K562 (cell line): Measurements from ENCODE around the gene ME3. TPM values are rescaled to one million over a fixed set of nuclear protein-coding genes. Genes with fewer than 3 reads are reported as not detected.

Experiments used
- ATAC-seq: fragments of 200-7000 bp; cut with Tn5 transposase; 3 replicates; pipeline ENCODE4 v1.9.1; 2020; ENCODE audit warnings: moderate library complexity
- BruUV-seq: library from RNA; stranded (reverse); fragments of 400-500 nt; replicated peaks from 2 replicates; lab custom pipeline; 2021; lab: Mats Ljungman, UMichigan
- CTCF ChIA-PET: fragments of 300-600 bp; formaldehyde crosslinking; extraction: SDS; loops from one replicate; lab custom pipeline; 2021; ENCODE audit warnings: low intra/inter-chr PET ratio; lab: Yijun Ruan, JAX
- POLR2A ChIA-PET: fragments of 300-600, 350-650 bp; sonication (Branson Sonifier 250); formaldehyde crosslinking; extraction: SDS; loops from one replicate; lab custom pipeline; 2021; ENCODE audit warnings: antibody characterized with exemption, inconsistent platforms; lab: Yijun Ruan, JAX
- DNase-seq, 4 experiments: peaks; one replicate each; pipeline versions ENCODE4 v3.0.0 to v3.0.0-alpha.2; 2011 to 2018; ENCODE audit warnings: low spot score in 3 of 4, mixed read lengths in 3 of 4; ENCODE audit errors: extremely low read depth in 1 of 4
- FAIRE-seq: peaks from 2 replicates; lab custom pipeline; 2011; peaks lifted over from hg19 to GRCh38; lab: Jason Lieb, UNC
- H2AFZ ChIP-seq: 2 replicates; pipeline ENCODE4 v1.6.0; 2011; ENCODE audit warnings: low read depth, low read length, control low read depth, inconsistent platforms
- H3K27ac ChIP-seq: fragments of 200-600 bp; 3 replicates; pipeline ENCODE4 v1.8.0; 2011; ENCODE audit warnings: low read depth, mild to moderate bottlenecking, control low read depth, inconsistent platforms, low read length, moderate library complexity, mixed read lengths; ENCODE audit errors: extremely low read depth
- H3K27me3 ChIP-seq, 2 experiments: fragments of 300-600 bp in 1 of 2; 2 replicates in 1 of 2; 3 replicates in 1 of 2; pipeline versions ENCODE4 v1.6.0 to v1.8.0; 2011; ENCODE audit warnings: inconsistent platforms in 2 of 2, low read length in 2 of 2, mild to moderate bottlenecking in 1 of 2, mixed read lengths in 1 of 2, moderate library complexity in 1 of 2; ENCODE audit not compliant: control insufficient read depth in 2 of 2, insufficient read depth in 2 of 2
- H3K36me3 ChIP-seq: fragments of 300-600 bp; 3 replicates; pipeline ENCODE4 v1.8.0; 2011; ENCODE audit warnings: mild to moderate bottlenecking, low read length, inconsistent platforms; ENCODE audit not compliant: control insufficient read depth, insufficient read depth
- H3K4me1 ChIP-seq, 2 experiments: fragments of 200-600 bp in 1 of 2; replicated peaks in 1 of 2; 2 replicates in 1 of 2; 3 replicates in 1 of 2; pipeline versions ENCODE4 v1.5.1 to v1.8.0; 2011; ENCODE audit warnings: inconsistent platforms in 2 of 2, low read length in 2 of 2, mild to moderate bottlenecking in 1 of 2, mixed read lengths in 1 of 2, moderate library complexity in 1 of 2; ENCODE audit not compliant: control insufficient read depth in 2 of 2, insufficient read depth in 2 of 2
- H3K4me2 ChIP-seq: 2 replicates; pipeline ENCODE4 v1.6.1; 2011; ENCODE audit warnings: low read length, control low read depth, inconsistent platforms, mixed read lengths; ENCODE audit not compliant: insufficient read depth
- H3K4me3 ChIP-seq: fragments of 200-600 bp; sonication (generic), shearing (Covaris generic); 2 replicates; pipeline ENCODE4 v1.5.1; 2016; ENCODE audit warnings: control low read depth, inconsistent platforms
- H3K79me2 ChIP-seq: fragments of 200-600 bp; 3 replicates; pipeline ENCODE4 v1.8.0; 2011; ENCODE audit warnings: low read length, inconsistent platforms; ENCODE audit not compliant: control insufficient read depth, insufficient read depth
- H3K9ac ChIP-seq, 2 experiments: 2 replicates each; pipeline versions ENCODE4 v1.6.0 to v1.6.1; 2011; ENCODE audit warnings: low read depth in 2 of 2, low read length in 2 of 2, control low read depth in 1 of 2, inconsistent platforms in 1 of 2, mild to moderate bottlenecking in 1 of 2, mixed read lengths in 1 of 2; ENCODE audit not compliant: insufficient read depth in 1 of 2
- H3K9me1 ChIP-seq: one replicate; pipeline ENCODE4 v1.6.0; 2011; ENCODE audit warnings: inconsistent platforms, mild to moderate bottlenecking, low read length, moderate library complexity; ENCODE audit not compliant: control insufficient read depth, insufficient read depth
- H3K9me3 ChIP-seq: replicated peaks from 2 replicates; pipeline ENCODE4 v1.5.1; 2011; ENCODE audit warnings: low read depth, low read length, inconsistent platforms; ENCODE audit not compliant: control insufficient read depth, insufficient read depth
- H4K20me1 ChIP-seq: replicated peaks from 2 replicates; pipeline ENCODE4 v1.6.1; 2011; ENCODE audit warnings: low read length, inconsistent platforms, mixed read lengths; ENCODE audit not compliant: control insufficient read depth, insufficient read depth
- BCLAF1 ChIP-seq, 2 experiments: fragments of 450-650 bp in 1 of 2; IDR thresholded peaks; 2 replicates each; pipeline ENCODE4 v1.6.1; 2011 to 2017; ENCODE audit warnings: low read depth in 2 of 2, antibody characterized with exemption in 1 of 2, borderline replicate concordance in 1 of 2, low read length in 1 of 2, mild to moderate bottlenecking in 1 of 2, mixed read lengths in 1 of 2; ENCODE audit not compliant: control insufficient read depth in 1 of 2
- CBX1 ChIP-seq: sonication (generic); IDR thresholded peaks from 2 replicates; pipeline ENCODE4 v1.6.1; 2016; ENCODE audit warnings: antibody characterized with exemption, low read depth, mild to moderate bottlenecking
- CTBP1 ChIP-seq: fragments of 450-650 bp; IDR thresholded peaks from 2 replicates; pipeline ENCODE4 v1.6.1; 2016; ENCODE audit warnings: borderline replicate concordance
- NFATC3 ChIP-seq: fragments of 450-650 bp; IDR thresholded peaks from 2 replicates; pipeline ENCODE4 v1.6.1; 2017; ENCODE audit warnings: mild to moderate bottlenecking
- PTRF ChIP-seq: fragments of 450-650 bp; IDR thresholded peaks from 2 replicates; pipeline ENCODE4 v1.6.1; 2016; ENCODE audit warnings: mild to moderate bottlenecking, missing genetic modification characterization, missing compliant biosample characterization
- SRSF9 ChIP-seq: fragments of 200-400 bp; formaldehyde crosslinking; IDR thresholded peaks from 2 replicates; pipeline ENCODE4 v1.6.1; 2017; ENCODE audit warnings: low read depth, low read length, borderline replicate concordance
- ZNF212 ChIP-seq: fragments of 450-650 bp; formaldehyde crosslinking; IDR thresholded peaks from 2 replicates; pipeline ENCODE4 v1.4.0; 2020; ENCODE audit warnings: mild to moderate bottlenecking
- ZNF354B ChIP-seq: fragments of 250-450 bp; sonication (Bioruptor Pico); IDR thresholded peaks from 2 replicates; pipeline ENCODE4 v1.4.0; 2020
- ZNF644 ChIP-seq: fragments of 200-800 bp; sonication (Bioruptor generic); IDR thresholded peaks from 2 replicates; pipeline ENCODE4 v1.6.1; 2016; ENCODE audit warnings: low read depth, missing genetic modification characterization, missing compliant biosample characterization
- ZNF699 ChIP-seq: fragments of 250-450 bp; sonication (Bioruptor Pico); IDR thresholded peaks from 2 replicates; pipeline ENCODE4 v1.8.0; 2021; ENCODE audit warnings: mild to moderate bottlenecking, moderate library complexity; ENCODE audit not compliant: insufficient replicate concordance
- WGBS: fragments of 100-300 bp; shearing (Covaris generic); methylation state at CpG from one replicate; pipeline ENCODE4 v1.1.6; 2016; ENCODE audit warnings: low coverage, mixed read lengths; ENCODE audit not compliant: insufficient coverage; ENCODE audit errors: missing lambda C conversion rate; 5-methylcytosine and 5-hydroxymethylcytosine counted together
- in situ Hi-C: fragments of 300-500 bp; cut with MboI; formaldehyde crosslinking; loops from 4 replicates; pipeline ENCODE4 v1.15.0; 2018; ENCODE audit warnings: inconsistent platforms, mixed read lengths
- intact Hi-C: fragments of 100-400 bp; cut with micrococcal nuclease; formaldehyde crosslinking; loops from 2 replicates; pipeline ENCODE4 v1.14.2; 2022
- polyA plus RNA-seq, 8 experiments: library from polyadenylated mRNA; depleted of rRNA in 4 of 8; stranded (reverse) in 5 of 8; unstranded in 3 of 8; fragments of >200 nt; fragmentation: Nextera tagmentation in 2 of 8; fragmentation: Illumina TruSeq in 1 of 8; extraction: Ambion mirVana in 2 of 8; extraction: Trizol in 1 of 8; gene quantifications; 2 replicates each; pipeline versions ENCODE4 v1.2.1 to v1.2.3, GENCODE V29; 2011 to 2014; ENCODE audit warnings: inconsistent platforms in 1 of 8, missing spikeins in 1 of 8
- total RNA-seq, 7 experiments: library from RNA; depleted of rRNA in 6 of 7; stranded (reverse); fragments of >200 nt in 6 of 7; fragmentation: Illumina TruSeq in 2 of 7; extraction: Trizol in 2 of 7; gene quantifications; 2 replicates each; pipeline versions ENCODE4 v1.2.1 to v1.2.3, GENCODE V29; 2011 to 2021; ENCODE audit warnings: low replicate concordance in 1 of 7

Gene ME3
- total and polyA plus RNA-seq, 9 of the 15 experiments (the other 6 are each of a cell fraction or from before 2014, with no cell fraction given), result not detected

- ChIA-PET CTCF (interaction anchor here (0.5 kb wide), 1 partner anchor 97 kb away, joined by 4 read pairs; no protein-coding TSS in a partner anchor), POLR2A (interaction anchor here (0.6 kb wide), 1 partner anchor 747 kb away, joined by 3 read pairs; no protein-coding TSS in a partner anchor)
- Histone ChIP-seq H3K9me1 (no peaks in the 10 kb centered on the region), H3K36me3 (no peaks in the 10 kb centered on the region), H3K4me2 (no peak overlapping the region), H2AFZ (no peak overlapping the region), H4K20me1 (no peaks in the 10 kb centered on the region; the same call in 1 of the 2 replicates), H3K9ac (no peak overlapping the region), H3K27ac (no peak overlapping the region), H3K4me1 (peaks cover 0 to 10% of the 10 kb centered on the region in 2 experiments; a peak in 1 of 5 replicates), H3K9me3 (no peaks in the 10 kb centered on the region), H3K79me2 (no peaks in the 10 kb centered on the region), H3K4me3 (no peak overlapping the region), H3K27me3 (peaks cover 22 to 39% of the 10 kb centered on the region in 2 experiments)
- DNase-seq (no peak), FAIRE-seq (no peak), ATAC-seq (no peak)
- no peak for TF ChIP-seq ZNF699 (CRISPR knock-in tag)
- no peak for TF ChIP-seq BCLAF1 (IDR thresholded peaks at IDR 0.05; ENCODE audit: borderline replicate concordance in 1 of 2, control insufficient read depth in 1 of 2, low read depth in 2 of 2, low read length in 1 of 2)
- TF ChIP-seq NFATC3, result no peak
- TF ChIP-seq CBX1, result no peak
- TF ChIP-seq ZNF212 (CRISPR knock-in tag), result no peak
- no peak for TF ChIP-seq PTRF (tag)
- no peak for TF ChIP-seq CTBP1
- TF ChIP-seq ZNF354B (CRISPR knock-in tag), result no peak
- no peak for TF ChIP-seq ZNF644
- TF ChIP-seq SRSF9, result no peak
- in situ Hi-C loops (no loop called here), intact Hi-C loops (no loop called here)
- WGBS, result 2% methylated on average over 6 of the region's 6 CpGs
- BruUV-seq, result no TSS peak
Observed at GRCh38 chr11:86673872-86674750, 1.7 kb upstream of the ME3 start.
